ENCODE results near the gene RFC2. TPM values are rescaled to one million over a fixed set of nuclear protein-coding genes. Genes with fewer than 3 reads are reported as not detected.

Gene RFC2
- total and polyA plus RNA-seq, 2 of the 8 experiments (the other 6 are each of a cell fraction or from before 2014, with no cell fraction given), result 52.9 to 85.4 TPM

DNA sequence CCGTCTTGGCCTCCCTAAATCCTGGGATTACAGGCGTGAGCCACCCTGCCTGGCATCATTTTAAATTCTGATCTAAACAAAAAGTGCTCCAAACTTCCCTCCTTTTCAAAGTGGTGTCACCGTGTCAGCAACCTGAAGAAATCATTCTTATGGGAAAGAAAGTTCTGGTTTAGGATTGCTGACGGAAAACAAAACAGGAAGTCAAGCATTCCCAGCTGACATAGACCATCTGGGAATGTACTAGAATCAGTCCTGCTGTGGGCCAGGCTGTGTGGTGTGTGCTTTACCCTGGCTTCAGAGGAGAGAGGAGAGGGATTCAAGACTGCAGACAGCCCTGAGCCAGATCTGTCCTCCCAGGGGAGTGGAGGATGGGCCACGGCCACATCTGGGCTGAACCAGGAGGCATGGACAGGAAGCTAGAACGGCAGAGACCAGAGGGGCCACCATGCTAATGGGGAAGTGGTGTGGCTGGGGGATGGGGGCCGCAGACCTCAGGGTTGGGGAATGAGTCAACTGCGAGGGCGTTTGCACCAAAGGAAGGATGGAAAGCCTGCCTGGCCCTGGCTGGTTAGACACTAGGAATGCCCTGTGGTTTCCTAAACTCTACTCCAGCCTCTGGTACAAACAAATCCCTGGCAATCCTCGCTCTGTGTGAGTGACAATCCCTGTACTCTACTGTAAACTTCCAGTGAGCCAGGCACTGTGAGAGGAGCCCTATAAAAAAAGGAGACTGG is 18.3 kb upstream of the RFC2 start (continued):
- TF ChIP-seq GABPA (IDR thresholded peaks at IDR 0.05; ENCODE audit: borderline replicate concordance, insufficient read depth, low read length) (no peak), YY1 (IDR thresholded peaks at IDR 0.05; ENCODE audit: low read depth, low read length) (0 out of 2 replicates have a peak, but pooled peaks have one; percentile 19)

All from H1 (cell line).